Panc1 (cell line): ENCODE measurements around the gene TAOK3.

Experiments used
- SIN3A ChIP-seq: IDR thresholded peaks from 2 replicates; pipeline ENCODE4 v1.6.1; 2012; ENCODE audit warnings: low read depth, mild to moderate bottlenecking, low read length, moderate library complexity, borderline replicate concordance; ENCODE audit not compliant: insufficient read depth
- TF ChIP-seq, protein P1 (sequence below), 2 experiments: IDR thresholded peaks; 2 replicates each; pipeline ENCODE4 v1.6.1; 2011 to 2012; ENCODE audit warnings: low read depth in 2 of 2, control low read depth in 1 of 2, low read length in 1 of 2, mild to moderate bottlenecking in 1 of 2, moderate library complexity in 1 of 2; ENCODE audit not compliant: insufficient read depth in 1 of 2
- TF ChIP-seq, protein P2 (sequence below): fragments of 450-650 bp; IDR thresholded peaks from 2 replicates; pipeline ENCODE4 v1.5.1; 2017; ENCODE audit warnings: mild to moderate bottlenecking

DNA sequence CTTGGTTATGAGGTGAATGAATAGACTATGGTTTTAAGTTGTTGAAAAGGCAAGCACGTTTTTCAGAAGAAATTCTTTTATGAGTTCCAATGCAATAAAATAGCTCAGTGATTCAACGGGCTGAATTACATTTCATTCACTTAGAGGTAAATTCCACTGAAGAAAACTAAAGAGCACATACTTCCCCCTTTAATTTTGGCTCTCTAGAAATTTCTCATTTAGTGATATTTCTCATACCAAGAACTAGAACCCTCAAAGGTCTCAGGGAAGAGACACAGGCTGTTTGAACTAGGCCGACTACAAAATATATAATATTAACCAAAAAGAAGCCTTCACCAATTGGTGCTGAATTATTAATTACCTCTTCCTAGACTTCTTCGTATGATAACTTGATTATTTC, 68.6 kb downstream of the TAOK3 start:
- TF ChIP-seq, protein P1, sequence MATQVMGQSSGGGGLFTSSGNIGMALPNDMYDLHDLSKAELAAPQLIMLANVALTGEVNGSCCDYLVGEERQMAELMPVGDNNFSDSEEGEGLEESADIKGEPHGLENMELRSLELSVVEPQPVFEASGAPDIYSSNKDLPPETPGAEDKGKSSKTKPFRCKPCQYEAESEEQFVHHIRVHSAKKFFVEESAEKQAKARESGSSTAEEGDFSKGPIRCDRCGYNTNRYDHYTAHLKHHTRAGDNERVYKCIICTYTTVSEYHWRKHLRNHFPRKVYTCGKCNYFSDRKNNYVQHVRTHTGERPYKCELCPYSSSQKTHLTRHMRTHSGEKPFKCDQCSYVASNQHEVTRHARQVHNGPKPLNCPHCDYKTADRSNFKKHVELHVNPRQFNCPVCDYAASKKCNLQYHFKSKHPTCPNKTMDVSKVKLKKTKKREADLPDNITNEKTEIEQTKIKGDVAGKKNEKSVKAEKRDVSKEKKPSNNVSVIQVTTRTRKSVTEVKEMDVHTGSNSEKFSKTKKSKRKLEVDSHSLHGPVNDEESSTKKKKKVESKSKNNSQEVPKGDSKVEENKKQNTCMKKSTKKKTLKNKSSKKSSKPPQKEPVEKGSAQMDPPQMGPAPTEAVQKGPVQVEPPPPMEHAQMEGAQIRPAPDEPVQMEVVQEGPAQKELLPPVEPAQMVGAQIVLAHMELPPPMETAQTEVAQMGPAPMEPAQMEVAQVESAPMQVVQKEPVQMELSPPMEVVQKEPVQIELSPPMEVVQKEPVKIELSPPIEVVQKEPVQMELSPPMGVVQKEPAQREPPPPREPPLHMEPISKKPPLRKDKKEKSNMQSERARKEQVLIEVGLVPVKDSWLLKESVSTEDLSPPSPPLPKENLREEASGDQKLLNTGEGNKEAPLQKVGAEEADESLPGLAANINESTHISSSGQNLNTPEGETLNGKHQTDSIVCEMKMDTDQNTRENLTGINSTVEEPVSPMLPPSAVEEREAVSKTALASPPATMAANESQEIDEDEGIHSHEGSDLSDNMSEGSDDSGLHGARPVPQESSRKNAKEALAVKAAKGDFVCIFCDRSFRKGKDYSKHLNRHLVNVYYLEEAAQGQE (IDR thresholded peaks at IDR 0.05; ENCODE audit: insufficient read depth in 1 of 2, low read depth in 2 of 2, low read length in 1 of 2): no peak
- TF ChIP-seq, protein P2, sequence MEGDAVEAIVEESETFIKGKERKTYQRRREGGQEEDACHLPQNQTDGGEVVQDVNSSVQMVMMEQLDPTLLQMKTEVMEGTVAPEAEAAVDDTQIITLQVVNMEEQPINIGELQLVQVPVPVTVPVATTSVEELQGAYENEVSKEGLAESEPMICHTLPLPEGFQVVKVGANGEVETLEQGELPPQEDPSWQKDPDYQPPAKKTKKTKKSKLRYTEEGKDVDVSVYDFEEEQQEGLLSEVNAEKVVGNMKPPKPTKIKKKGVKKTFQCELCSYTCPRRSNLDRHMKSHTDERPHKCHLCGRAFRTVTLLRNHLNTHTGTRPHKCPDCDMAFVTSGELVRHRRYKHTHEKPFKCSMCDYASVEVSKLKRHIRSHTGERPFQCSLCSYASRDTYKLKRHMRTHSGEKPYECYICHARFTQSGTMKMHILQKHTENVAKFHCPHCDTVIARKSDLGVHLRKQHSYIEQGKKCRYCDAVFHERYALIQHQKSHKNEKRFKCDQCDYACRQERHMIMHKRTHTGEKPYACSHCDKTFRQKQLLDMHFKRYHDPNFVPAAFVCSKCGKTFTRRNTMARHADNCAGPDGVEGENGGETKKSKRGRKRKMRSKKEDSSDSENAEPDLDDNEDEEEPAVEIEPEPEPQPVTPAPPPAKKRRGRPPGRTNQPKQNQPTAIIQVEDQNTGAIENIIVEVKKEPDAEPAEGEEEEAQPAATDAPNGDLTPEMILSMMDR: no peak
- TF ChIP-seq SIN3A: no peak
